Germinal center (tissue), 1 donor: ENCODE measurements around the gene YBX1.

Experiments used
- DNase-seq: peaks from one replicate; pipeline ENCODE4 v3.0.0; 2012; ENCODE audit warnings: mixed read lengths, low spot score

YBX1 gene

GRCh38 chr1:42735056-42735455 is 52.8 kb downstream of the YBX1 start:
- no peak for DNase-seq

- DNase-seq, result no peak
Observed at GRCh38 chr1:42735477-42736105, 53.4 kb downstream of the YBX1 start.

GRCh38 chr1:42736152-42736551 is 53.9 kb downstream of the YBX1 start:
- no peak for DNase-seq

GRCh38 chr1:42736571-42737200 is 54.5 kb downstream of the YBX1 start:
- DNase-seq, result no peak

GRCh38 chr1:42737257-42737656 is 55.0 kb downstream of the YBX1 start:
- DNase-seq, result peak; percentile 17

- no peak for DNase-seq
Observed at GRCh38 chr1:42737986-42738677, 55.9 kb downstream of the YBX1 start.

- no peak for DNase-seq
Observed at GRCh38 chr1:42738678-42739226, 56.5 kb downstream of the YBX1 start.

- no peak for DNase-seq
Observed at GRCh38 chr1:42739753-42740700, 57.8 kb downstream of the YBX1 start, which contains the start of gene CLDN19. TSS of gene CLDN19 (minus strand) at chr1:42740236. CDS start at chr1:42740063, 173 bp downstream.

GRCh38 chr1:42740851-42741580 is 58.8 kb downstream of the YBX1 start:
- DNase-seq, result no peak

- DNase-seq, result no peak
Observed at GRCh38 chr1:42741706-42742105, 59.5 kb downstream of the YBX1 start.

- no peak for DNase-seq
Observed at GRCh38 chr1:42742141-42742540, 59.9 kb downstream of the YBX1 start.

GRCh38 chr1:42742617-42743316 is 60.5 kb downstream of the YBX1 start:
- DNase-seq, result no peak

GRCh38 chr1:42743317-42744147 is 61.3 kb downstream of the YBX1 start:
- no peak for DNase-seq

- no peak for DNase-seq
Observed at GRCh38 chr1:42744148-42744413, 61.9 kb downstream of the YBX1 start.

- DNase-seq, result no peak
Observed at GRCh38 chr1:42745851-42746250, 63.6 kb downstream of the YBX1 start.

GRCh38 chr1:42746436-42747105 is 64.4 kb downstream of the YBX1 start:
- no peak for DNase-seq

GRCh38 chr1:42747125-42747524 is 64.9 kb downstream of the YBX1 start:
- peak; percentile 46 for DNase-seq

- DNase-seq, result no peak
Observed at GRCh38 chr1:42748021-42748420, 65.8 kb downstream of the YBX1 start.
